OCI-LY3 (cell line): ENCODE results near the gene FERMT2.

Experiments used
- H2AFZ ChIP-seq: fragments of 200-600, 300-600 bp; shearing (Covaris generic); 2 replicates; pipeline ENCODE4 v1.6.0; 2014; ENCODE audit warnings: antibody characterized with exemption, low read depth, low read length
- H3K27ac ChIP-seq: fragments of 200-600, 300-600 bp; sonication (generic); 2 replicates; pipeline ENCODE4 v1.5.1; 2014; ENCODE audit warnings: mild to moderate bottlenecking, low read length, moderate library complexity, mixed read lengths
- H3K27me3 ChIP-seq: fragments of 200-600, 300-600 bp; sonication (generic); 2 replicates; pipeline ENCODE4 v1.6.1; 2014; ENCODE audit warnings: low read depth, low read length, mixed read lengths
- H3K36me3 ChIP-seq: fragments of 200-600, 300-600 bp; sonication (generic); replicated peaks from 2 replicates; pipeline ENCODE3; 2014; ENCODE audit warnings: low read depth, low read length, mixed read lengths
- H3K4me1 ChIP-seq: fragments of 300-600, 200-600 bp; sonication (generic); 2 replicates; pipeline ENCODE4 v1.6.1; 2014; ENCODE audit warnings: low read length, mixed read lengths
- H3K4me2 ChIP-seq: fragments of 200-600, 300-600 bp; sonication (generic); 2 replicates; pipeline ENCODE4 v1.6.1; 2014; ENCODE audit warnings: low read length, mixed read lengths
- H3K4me3 ChIP-seq: fragments of 300-600, 200-600 bp; sonication (generic); 2 replicates; pipeline ENCODE4 v1.5.1; 2014; ENCODE audit warnings: antibody characterized with exemption, mild to moderate bottlenecking, low read length, moderate library complexity
- H3K79me2 ChIP-seq: fragments of 300-600, 200-600 bp; shearing (Covaris generic); 2 replicates; pipeline ENCODE4 v1.6.1; 2014; ENCODE audit warnings: mild to moderate bottlenecking, low read length, mixed read lengths
- H3K9ac ChIP-seq: fragments of 300-600, 200-600 bp; shearing (Covaris generic); 2 replicates; pipeline ENCODE4 v1.6.0; 2014; ENCODE audit warnings: mild to moderate bottlenecking, low read length, moderate library complexity
- H3K9me3 ChIP-seq: fragments of 200-600, 300-600 bp; shearing (Covaris generic); 2 replicates; pipeline ENCODE4 v1.6.1; 2014; ENCODE audit warnings: low read length, mixed read lengths; ENCODE audit not compliant: insufficient read depth
- H4K20me1 ChIP-seq: fragments of 200-600, 300-600 bp; sonication (generic); 2 replicates; pipeline ENCODE4 v1.6.1; 2016; ENCODE audit warnings: low read length, mixed read lengths; ENCODE audit not compliant: insufficient read depth
- EZH2phosphoT487 ChIP-seq: fragments of 200-600 bp; shearing (Covaris generic); IDR thresholded peaks from 2 replicates; pipeline ENCODE4 v1.6.1; 2018; ENCODE audit warnings: antibody characterized with exemption, mixed run types, low read depth
- TF ChIP-seq, protein P1 (sequence below): fragments of 200-600, 300-600 bp; sonication (generic); IDR thresholded peaks from 2 replicates; pipeline ENCODE4 v1.5.1; 2014; ENCODE audit warnings: antibody characterized with exemption, low read length, low read depth

The FERMT2 gene

DNA sequence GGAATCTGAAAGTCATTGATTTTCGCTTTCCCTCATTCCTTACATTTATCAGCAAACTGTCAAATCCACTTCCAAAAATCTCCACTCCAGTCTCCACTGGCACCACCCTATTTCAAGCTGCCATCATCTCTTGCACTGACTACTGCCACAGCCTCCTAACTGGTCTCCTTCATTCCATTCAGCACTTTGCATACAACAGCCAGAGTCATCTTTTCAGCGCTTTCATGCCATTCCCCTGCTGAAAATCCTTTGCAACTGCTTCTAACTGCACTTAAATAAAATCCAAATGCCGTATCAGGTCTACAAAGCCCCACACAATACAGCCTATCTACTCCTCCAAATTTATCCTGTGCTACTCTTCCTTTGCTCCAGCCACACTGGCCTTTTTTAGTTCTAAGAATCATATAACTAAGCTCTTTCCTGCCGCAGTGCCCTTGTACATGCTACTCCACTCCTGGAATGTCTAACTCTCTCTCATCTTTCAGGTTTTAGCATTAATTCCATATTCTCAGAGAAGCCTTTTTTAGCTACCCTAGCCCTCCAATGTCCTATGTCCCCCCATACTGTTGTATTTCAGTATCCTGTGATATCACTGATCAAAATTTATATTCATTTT is 21.6 kb downstream of the FERMT2 start:
- H3K4me1 ChIP-seq: no peaks in the 10 kb centered on the region
- H3K27ac ChIP-seq: no peak overlapping the region
- no peaks in the 10 kb centered on the region for H3K36me3 ChIP-seq
- no peak overlapping the region for H2AFZ ChIP-seq
- no peak overlapping the region for H3K9ac ChIP-seq
- H3K4me2 ChIP-seq: no peak overlapping the region
- H3K79me2 ChIP-seq: no peaks in the 10 kb centered on the region
- no peaks in the 10 kb centered on the region for H4K20me1 ChIP-seq
- TF ChIP-seq, protein P1, sequence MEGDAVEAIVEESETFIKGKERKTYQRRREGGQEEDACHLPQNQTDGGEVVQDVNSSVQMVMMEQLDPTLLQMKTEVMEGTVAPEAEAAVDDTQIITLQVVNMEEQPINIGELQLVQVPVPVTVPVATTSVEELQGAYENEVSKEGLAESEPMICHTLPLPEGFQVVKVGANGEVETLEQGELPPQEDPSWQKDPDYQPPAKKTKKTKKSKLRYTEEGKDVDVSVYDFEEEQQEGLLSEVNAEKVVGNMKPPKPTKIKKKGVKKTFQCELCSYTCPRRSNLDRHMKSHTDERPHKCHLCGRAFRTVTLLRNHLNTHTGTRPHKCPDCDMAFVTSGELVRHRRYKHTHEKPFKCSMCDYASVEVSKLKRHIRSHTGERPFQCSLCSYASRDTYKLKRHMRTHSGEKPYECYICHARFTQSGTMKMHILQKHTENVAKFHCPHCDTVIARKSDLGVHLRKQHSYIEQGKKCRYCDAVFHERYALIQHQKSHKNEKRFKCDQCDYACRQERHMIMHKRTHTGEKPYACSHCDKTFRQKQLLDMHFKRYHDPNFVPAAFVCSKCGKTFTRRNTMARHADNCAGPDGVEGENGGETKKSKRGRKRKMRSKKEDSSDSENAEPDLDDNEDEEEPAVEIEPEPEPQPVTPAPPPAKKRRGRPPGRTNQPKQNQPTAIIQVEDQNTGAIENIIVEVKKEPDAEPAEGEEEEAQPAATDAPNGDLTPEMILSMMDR: no peak
- no peak for TF ChIP-seq EZH2phosphoT487
- no peaks in the 10 kb centered on the region for H3K9me3 ChIP-seq
- no peak overlapping the region for H3K4me3 ChIP-seq
- H3K27me3 ChIP-seq: no peaks in the 10 kb centered on the region

DNA sequence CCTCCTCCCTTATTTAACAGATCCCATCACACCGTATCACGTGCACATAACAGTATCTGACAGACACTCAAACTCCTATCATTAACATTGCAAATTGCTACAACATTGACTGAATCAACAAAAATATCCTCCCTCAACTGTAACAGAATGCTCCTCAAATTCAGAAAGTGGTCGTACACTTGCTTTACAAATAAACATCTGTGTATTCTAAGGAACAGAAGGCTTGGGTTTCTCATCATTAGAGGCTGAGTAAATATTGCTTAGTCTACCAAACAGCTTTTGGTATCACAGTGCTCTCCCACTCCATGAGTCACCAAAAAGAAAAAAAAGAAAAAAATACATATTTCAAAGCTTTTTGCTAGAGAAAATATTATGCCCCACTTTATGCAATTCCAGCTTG is 23.9 kb downstream of the FERMT2 start:
- Histone ChIP-seq H3K36me3 (no peaks in the 10 kb centered on the region), H3K9me3 (no peaks in the 10 kb centered on the region), H3K4me1 (no peaks in the 10 kb centered on the region), H3K9ac (no peak overlapping the region), H3K4me2 (no peak overlapping the region), H3K27ac (no peak overlapping the region), H4K20me1 (no peaks in the 10 kb centered on the region), H3K79me2 (no peaks in the 10 kb centered on the region), H3K4me3 (no peak overlapping the region), H3K27me3 (no peaks in the 10 kb centered on the region), H2AFZ (no peak overlapping the region)
- TF ChIP-seq, protein P1: no peak
- TF ChIP-seq EZH2phosphoT487: no peak

DNA sequence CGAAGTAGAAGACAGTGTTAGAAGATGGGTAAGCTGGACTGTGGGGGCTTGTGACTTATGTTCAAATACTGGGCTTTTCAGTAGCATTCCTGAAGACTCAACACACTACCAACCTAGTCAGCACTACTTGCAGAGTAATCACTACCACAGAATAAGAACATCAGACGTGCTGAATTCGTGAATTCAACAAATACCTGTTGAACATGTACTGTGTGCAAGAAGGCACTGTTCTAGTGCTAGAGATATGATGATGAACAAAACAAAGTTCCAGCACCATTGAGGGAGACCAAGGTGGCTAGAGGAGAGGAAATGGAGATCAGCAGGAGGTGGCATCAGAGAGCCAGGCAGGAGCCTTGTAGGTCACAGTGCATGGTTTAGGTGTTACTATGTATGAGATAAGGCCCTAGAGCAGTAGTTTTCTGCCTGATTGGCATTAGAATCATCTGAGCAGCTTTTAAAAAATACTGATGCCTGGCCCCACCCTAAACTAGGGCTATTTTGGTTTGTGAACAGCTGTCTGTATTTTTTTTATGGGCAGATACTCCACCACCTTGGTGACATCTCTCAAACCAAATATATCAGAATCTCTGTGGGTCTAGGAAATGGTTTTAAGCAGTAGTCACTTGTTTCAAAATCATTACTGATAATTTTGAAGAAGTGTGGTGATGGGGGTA is 26.8 kb downstream of the FERMT2 start:
- Histone ChIP-seq H3K9ac (no peak overlapping the region), H3K4me1 (no peaks in the 10 kb centered on the region), H3K27me3 (no peaks in the 10 kb centered on the region), H4K20me1 (no peaks in the 10 kb centered on the region), H3K9me3 (no peaks in the 10 kb centered on the region), H3K36me3 (no peaks in the 10 kb centered on the region), H3K79me2 (no peaks in the 10 kb centered on the region), H3K4me3 (no peak overlapping the region), H3K4me2 (no peak overlapping the region), H3K27ac (no peak overlapping the region), H2AFZ (no peak overlapping the region)
- TF ChIP-seq, protein P1: peak; percentile 37
- TF ChIP-seq EZH2phosphoT487: no peak

DNA sequence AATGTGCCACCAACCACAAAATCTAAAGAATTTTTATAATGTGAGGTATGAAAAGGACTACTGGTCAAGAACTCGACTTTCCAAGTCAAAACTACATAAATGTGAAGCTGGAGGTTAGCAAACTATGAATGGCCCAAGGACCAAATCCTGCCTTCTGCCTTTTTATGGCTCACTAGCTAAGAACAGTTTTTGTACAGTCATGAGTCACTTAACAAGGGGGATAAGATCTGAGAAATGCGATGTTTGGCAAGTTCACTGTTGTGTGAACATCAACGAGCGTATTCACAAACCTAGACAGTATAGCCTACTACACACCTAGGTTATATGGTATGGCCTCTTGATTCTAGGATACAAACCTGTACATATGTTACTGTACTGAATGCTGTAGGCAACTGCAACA is 28.2 kb downstream of the FERMT2 start:
- H4K20me1 ChIP-seq: no peaks in the 10 kb centered on the region
- H3K4me2 ChIP-seq: no peak overlapping the region
- H3K9ac ChIP-seq: no peak overlapping the region
- no peaks in the 10 kb centered on the region for H3K36me3 ChIP-seq
- H3K9me3 ChIP-seq: no peaks in the 10 kb centered on the region
- H3K27me3 ChIP-seq: no peaks in the 10 kb centered on the region
- H3K79me2 ChIP-seq: no peaks in the 10 kb centered on the region
- peaks cover 6% of the 10 kb centered on the region for H3K4me1 ChIP-seq
- H3K27ac ChIP-seq: no peak overlapping the region
- no peak overlapping the region for H3K4me3 ChIP-seq
- H2AFZ ChIP-seq: no peak overlapping the region
- no peak for TF ChIP-seq EZH2phosphoT487
- TF ChIP-seq, protein P1: no peak
